Common myeloid progenitor, CD34-positive (primary cell): Measurements from ENCODE around the gene PPP1R9A.

Experiments
- CTCF ChIA-PET: fragments of 350-600 bp; sonication (Branson Sonifier 250); formaldehyde crosslinking; loops from one replicate; lab custom pipeline; 2021; ENCODE audit warnings: antibody characterized with exemption; lab: Charles Lee
- POLR2A ChIA-PET: fragments of 350-600 bp; sonication (Branson Sonifier 250); formaldehyde crosslinking; loops from one replicate; lab custom pipeline; 2021; ENCODE audit warnings: antibody characterized with exemption; lab: Charles Lee
- DNase-seq, 3 donors: peaks; one replicate each; pipeline versions ENCODE4 v3.0.0 to v3.0.0-alpha.2; 2013
- H3K27ac ChIP-seq, 2 experiments: 1 replicate in 1 of 2; 2 replicates in 1 of 2; pipeline ENCODE4 v1.7.0; 2013; ENCODE audit warnings: inconsistent platforms in 2 of 2, low read length in 2 of 2, mild to moderate bottlenecking in 2 of 2, low read depth in 1 of 2, moderate library complexity in 1 of 2; ENCODE audit not compliant: severe bottlenecking in 2 of 2, insufficient read depth in 1 of 2, poor library complexity in 1 of 2
- H3K27me3 ChIP-seq, 5 experiments: replicated peaks in 2 of 5; 1 replicate in 3 of 5; 2 replicates in 2 of 5; pipeline versions ENCODE4 v1.6.1 to v1.7.0; 2013; ENCODE audit warnings: low read length in 4 of 5, mild to moderate bottlenecking in 2 of 5, moderate library complexity in 2 of 5, inconsistent platforms in 1 of 5; ENCODE audit not compliant: insufficient read depth in 5 of 5, control insufficient read depth in 4 of 5
- H3K36me3 ChIP-seq, 4 experiments: 1 replicate in 2 of 4; 2 replicates in 2 of 4; pipeline versions ENCODE4 v1.6.1 to v1.7.0; 2013; ENCODE audit warnings: low read length in 3 of 4, control low read depth in 1 of 4, mild to moderate bottlenecking in 1 of 4; ENCODE audit not compliant: control insufficient read depth in 4 of 4, insufficient read depth in 4 of 4
- H3K4me1 ChIP-seq, 4 experiments: 1 replicate in 3 of 4; 2 replicates in 1 of 4; pipeline versions ENCODE4 v1.6.1 to v1.7.1; 2013; ENCODE audit warnings: low read length in 3 of 4, mild to moderate bottlenecking in 3 of 4, control low read depth in 1 of 4, inconsistent platforms in 1 of 4, moderate library complexity in 1 of 4; ENCODE audit not compliant: control insufficient read depth in 4 of 4, insufficient read depth in 4 of 4; ENCODE audit errors: control extremely low read depth in 1 of 4
- H3K4me3 ChIP-seq, 7 experiments: 1 replicate in 4 of 7; 2 replicates in 3 of 7; pipeline versions ENCODE4 v1.5.1 to v1.7.0; 2013; ENCODE audit warnings: mild to moderate bottlenecking in 7 of 7, low read length in 6 of 7, moderate library complexity in 6 of 7, inconsistent platforms in 2 of 7, low read depth in 2 of 7, control low read depth in 1 of 7; ENCODE audit not compliant: insufficient read depth in 4 of 7, control insufficient read depth in 1 of 7; ENCODE audit errors: extremely low read depth in 1 of 7
- H3K9me3 ChIP-seq, 5 experiments: 1 replicate in 4 of 5; 2 replicates in 1 of 5; pipeline versions ENCODE4 v1.6.1 to v1.7.1; 2013; ENCODE audit warnings: low read length in 4 of 5, mild to moderate bottlenecking in 2 of 5, inconsistent platforms in 1 of 5, low read depth in 1 of 5, moderate library complexity in 1 of 5; ENCODE audit not compliant: control insufficient read depth in 4 of 5, insufficient read depth in 2 of 5; ENCODE audit errors: control extremely low read depth in 1 of 5
- WGBS: methylation state at CpG from one replicate; pipeline ENCODE4 v1.1.5; 2013; ENCODE audit not compliant: insufficient coverage; 5-methylcytosine and 5-hydroxymethylcytosine counted together

PPP1R9A gene

GRCh38 chr7:95209276-95209675, 301.9 kb downstream of the PPP1R9A start:
- no peak for DNase-seq
- 100% methylated on average over 2 of the region's 2 CpGs for WGBS
- ChIA-PET CTCF (no interaction called here), POLR2A (no interaction called here)
- no peak overlapping the region for H3K27ac ChIP-seq
- H3K27me3 ChIP-seq = no peaks in the 10 kb centered on the region
- no peaks in the 10 kb centered on the region for H3K4me1 ChIP-seq
- no peaks in the 10 kb centered on the region for H3K36me3 ChIP-seq
- peaks cover 0 to 4% (median 0%) of the 10 kb centered on the region in 5 experiments for H3K9me3 ChIP-seq
- H3K4me3 ChIP-seq = no peak overlapping the region

GRCh38 chr7:95209788-95210187, 302.4 kb downstream of the PPP1R9A start:
- H3K36me3 ChIP-seq = no peaks in the 10 kb centered on the region
- POLR2A ChIA-PET = no interaction called here
- H3K4me3 ChIP-seq = no peak overlapping the region
- H3K27me3 ChIP-seq = no peaks in the 10 kb centered on the region
- no peak overlapping the region for H3K27ac ChIP-seq
- DNase-seq = no peak
- H3K9me3 ChIP-seq = peaks cover 0 to 4% (median 0%) of the 10 kb centered on the region in 5 experiments
- CTCF ChIA-PET = no interaction called here
- no CpG with 5 or more reads among the region's 2 CpGs for WGBS
- no peaks in the 10 kb centered on the region for H3K4me1 ChIP-seq

GRCh38 chr7:95213148-95213547, 305.8 kb downstream of the PPP1R9A start:
- DNase-seq = no peak
- Histone ChIP-seq H3K4me3 (no peak overlapping the region), H3K4me1 (no peaks in the 10 kb centered on the region), H3K27ac (no peak overlapping the region), H3K36me3 (no peaks in the 10 kb centered on the region), H3K27me3 (no peaks in the 10 kb centered on the region), H3K9me3 (peaks cover 0 to 4% (median 0%) of the 10 kb centered on the region in 5 experiments)
- ChIA-PET CTCF (no interaction called here), POLR2A (no interaction called here)
- 92% methylated on average over 2 of the region's 2 CpGs for WGBS

GRCh38 chr7:95213809-95214492, 306.6 kb downstream of the PPP1R9A start:
- peaks cover 0 to 4% (median 0%) of the 10 kb centered on the region in 5 experiments for H3K9me3 ChIP-seq
- H3K36me3 ChIP-seq = no peaks in the 10 kb centered on the region
- H3K4me1 ChIP-seq = no peaks in the 10 kb centered on the region
- CTCF ChIA-PET = no interaction called here
- no peak overlapping the region for H3K4me3 ChIP-seq
- H3K27me3 ChIP-seq = no peaks in the 10 kb centered on the region
- POLR2A ChIA-PET = no interaction called here
- 91% methylated on average over 5 of the region's 6 CpGs for WGBS
- H3K27ac ChIP-seq = no peak overlapping the region
- DNase-seq = no peak

- Histone ChIP-seq H3K27ac (no peak overlapping the region), H3K4me1 (no peaks in the 10 kb centered on the region), H3K27me3 (no peaks in the 10 kb centered on the region), H3K36me3 (no peaks in the 10 kb centered on the region), H3K4me3 (no peak overlapping the region), H3K9me3 (no peaks in the 10 kb centered on the region)
- POLR2A ChIA-PET = no interaction called here
- WGBS = no CpG with 5 or more reads among the region's 2 CpGs
- CTCF ChIA-PET = no interaction called here
- DNase-seq = no peak
These were observed 312.3 kb downstream of the PPP1R9A start for GRCh38 chr7:95219721-95220120.

GRCh38 chr7:95220328-95220727, 312.9 kb downstream of the PPP1R9A start:
- POLR2A ChIA-PET = no interaction called here
- 100% methylated on average over 2 of the region's 3 CpGs for WGBS
- CTCF ChIA-PET = no interaction called here
- Histone ChIP-seq H3K36me3 (no peaks in the 10 kb centered on the region), H3K9me3 (no peaks in the 10 kb centered on the region), H3K4me1 (no peaks in the 10 kb centered on the region), H3K27me3 (no peaks in the 10 kb centered on the region), H3K4me3 (no peak overlapping the region), H3K27ac (no peak overlapping the region)
- no peak for DNase-seq

GRCh38 chr7:95225301-95225700, 317.9 kb downstream of the PPP1R9A start:
- Histone ChIP-seq H3K4me1 (no peaks in the 10 kb centered on the region), H3K27me3 (no peaks in the 10 kb centered on the region), H3K27ac (no peak overlapping the region), H3K4me3 (no peak overlapping the region), H3K9me3 (peaks cover 0 to 5% (median 4%) of the 10 kb centered on the region in 5 experiments), H3K36me3 (no peaks in the 10 kb centered on the region)
- no peak for DNase-seq
- ChIA-PET CTCF (interaction anchor here (1.9 kb wide), 1 partner anchor 22 kb away, joined by 6 read pairs; no protein-coding TSS in a partner anchor), POLR2A (no interaction called here)
- 100% methylated on average over 1 of the region's 2 CpGs for WGBS
